ENCODE measurements around the gene ATF7.
A peak's percentile ranks its signal among the peaks of the same experiment; 100 is the strongest.
"Not testable (repeated sequence)": the region's sequence is repeated elsewhere in the genome, so short reads cannot be mapped to it uniquely, and the experiment has no call there.

The ATF7 gene

GRCh38 chr12:53625946-53626701, at the start of gene ATF7:
ATF7 (minus strand) TSS chr12:53626382; CDS start chr12:53601000, 25,382 bp downstream.
- peak; percentile 98 to 100 (median 100) for DNase-seq

DNA sequence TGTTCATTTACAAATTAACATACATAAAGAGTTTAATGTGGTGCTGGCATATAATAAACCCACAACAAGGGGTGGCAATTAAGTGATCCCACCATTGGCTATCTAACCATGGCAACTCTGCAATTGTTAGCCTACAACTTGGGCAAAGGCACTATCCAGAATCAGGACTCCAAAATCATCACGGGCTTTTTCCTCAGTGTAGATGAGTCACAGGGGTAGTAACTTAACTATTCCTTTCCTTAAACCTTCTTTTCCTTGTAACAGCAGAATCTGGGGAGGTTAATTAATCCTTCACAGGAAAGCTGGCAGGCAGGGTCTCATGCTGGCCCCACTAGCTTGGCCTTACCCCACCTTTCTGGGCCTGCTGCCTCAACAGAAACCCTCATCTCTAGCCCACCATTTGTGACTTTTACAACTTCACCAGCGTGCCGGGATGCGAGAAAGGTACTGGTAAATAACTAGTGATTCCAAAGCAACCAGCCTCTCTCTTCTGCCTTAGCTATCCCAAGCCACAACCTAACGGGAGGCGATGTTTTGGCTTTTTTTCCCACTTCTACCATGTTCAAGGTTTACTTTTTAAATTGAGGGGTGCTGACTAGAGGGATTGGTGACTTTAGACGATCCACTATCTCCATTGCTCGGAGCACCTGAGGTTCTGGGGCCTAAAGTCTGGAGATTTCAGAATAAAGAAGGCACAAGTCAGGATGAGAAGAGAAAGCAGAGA, 49.0 kb upstream of the ATF7 start:
- DNase-seq = no peak

GRCh38 chr12:53670971-53671370, 44.8 kb upstream of the ATF7 start:
- no peak for DNase-seq

DNA sequence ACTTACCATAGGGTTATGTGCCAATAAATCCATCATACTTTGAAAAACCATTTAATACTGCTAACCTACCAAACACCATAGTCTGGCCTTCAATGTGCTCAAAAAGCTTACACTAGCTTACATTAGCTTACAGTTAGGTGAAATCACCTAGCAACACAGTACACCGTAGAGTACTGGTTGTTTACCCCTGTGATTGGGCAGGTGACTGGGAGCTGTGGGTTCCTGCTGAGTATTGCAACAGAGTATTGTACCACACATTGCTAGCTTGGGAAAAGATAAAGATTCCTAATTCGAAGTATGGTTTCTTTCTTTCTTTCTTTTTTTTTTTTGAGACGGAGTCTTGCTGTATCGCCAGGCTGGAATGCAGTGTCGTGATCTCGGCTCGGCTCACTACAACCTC, 44.1 kb upstream of the ATF7 start:
- no peak for DNase-seq

DNA sequence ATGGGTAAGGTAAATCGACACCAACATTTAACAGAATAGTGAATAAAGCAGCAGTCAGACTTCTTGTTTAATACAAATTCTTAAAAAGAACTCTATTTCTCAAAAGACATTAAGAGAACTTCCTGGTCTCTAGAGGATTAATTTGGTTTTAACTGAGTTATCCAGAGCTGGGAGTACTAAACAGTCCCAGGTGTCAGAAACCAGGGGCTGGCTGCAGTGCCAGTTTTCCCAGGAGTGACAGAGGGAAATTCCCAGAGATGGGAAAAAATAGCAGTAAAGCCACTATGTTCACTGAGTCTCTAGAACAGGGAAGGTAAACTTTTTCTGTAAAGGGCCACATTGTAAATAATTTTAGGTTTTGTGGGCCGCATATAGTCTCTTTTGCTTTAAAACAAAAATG, 40.9 kb upstream of the ATF7 start:
- DNase-seq = no peak

DNA sequence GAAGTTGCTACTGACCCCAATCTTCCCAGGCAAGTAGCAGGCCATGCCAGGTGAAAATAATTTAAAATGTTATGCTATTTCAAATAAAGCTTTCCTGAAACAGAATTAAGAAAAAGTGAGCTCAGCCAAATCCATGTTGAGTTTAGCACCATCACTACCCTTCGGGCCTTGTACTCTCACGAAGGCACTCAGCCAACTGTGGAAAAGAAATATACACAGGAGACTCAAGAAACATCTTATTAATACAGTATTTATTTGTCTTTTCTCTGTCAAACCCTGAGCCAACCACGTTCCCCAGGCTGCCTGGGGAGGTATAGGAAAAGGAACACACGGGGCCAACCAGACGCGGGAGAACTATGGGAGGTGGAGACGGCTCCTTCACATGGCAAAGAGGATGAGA, 38.8 kb upstream of the ATF7 start:
- no peak for DNase-seq

- DNase-seq = no peak
These were observed 38.0 kb upstream of the ATF7 start for GRCh38 chr12:53664191-53664590.

GRCh38 chr12:53660041-53660440, 33.9 kb upstream of the ATF7 start:
- DNase-seq = no peak

GRCh38 chr12:53659571-53659981, 33.4 kb upstream of the ATF7 start:
- DNase-seq = no peak

- peak in 12 of 14 donors; percentile 19 to 84 (median 55) for DNase-seq
These were observed 32.9 kb upstream of the ATF7 start for GRCh38 chr12:53659011-53659551.

DNA sequence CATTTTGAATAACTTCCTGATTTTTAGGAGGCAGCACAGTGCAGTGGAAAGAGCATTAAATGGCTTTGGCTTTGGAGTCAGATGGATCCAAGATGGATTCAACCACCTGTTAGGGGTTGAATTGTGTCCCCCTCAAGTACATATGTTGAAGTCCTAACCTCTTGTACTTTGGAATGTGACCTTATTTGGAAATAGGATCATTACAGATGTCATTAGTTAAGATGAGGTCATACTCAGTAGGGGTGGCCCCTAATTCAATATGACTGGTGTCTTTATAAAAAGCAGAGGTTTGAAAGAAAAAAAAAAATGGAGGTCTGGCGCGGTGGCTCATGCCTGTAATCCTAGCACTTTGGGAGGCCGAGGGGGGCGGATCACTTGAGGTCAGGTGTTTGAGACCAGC, 30.9 kb upstream of the ATF7 start:
- DNase-seq = no peak

DNA sequence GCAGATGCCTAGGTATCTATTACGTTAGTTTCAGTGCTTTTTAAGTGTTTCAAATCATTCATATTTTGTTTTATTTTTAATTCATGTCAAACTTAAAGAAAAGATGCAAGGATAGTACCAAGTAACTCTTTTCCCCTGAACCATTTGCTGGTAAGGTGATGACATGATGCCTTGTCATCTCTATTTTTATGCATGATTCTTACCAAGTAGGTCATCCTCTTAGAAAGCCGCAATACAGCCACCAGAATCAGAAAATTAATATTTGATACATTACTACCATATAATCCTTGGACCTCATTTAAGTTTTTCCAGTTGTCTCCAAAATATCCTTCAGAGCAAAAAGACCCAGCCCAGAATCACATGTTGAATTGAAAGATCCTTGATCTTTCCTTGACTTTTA, 27.4 kb upstream of the ATF7 start:
- no peak for DNase-seq

DNA sequence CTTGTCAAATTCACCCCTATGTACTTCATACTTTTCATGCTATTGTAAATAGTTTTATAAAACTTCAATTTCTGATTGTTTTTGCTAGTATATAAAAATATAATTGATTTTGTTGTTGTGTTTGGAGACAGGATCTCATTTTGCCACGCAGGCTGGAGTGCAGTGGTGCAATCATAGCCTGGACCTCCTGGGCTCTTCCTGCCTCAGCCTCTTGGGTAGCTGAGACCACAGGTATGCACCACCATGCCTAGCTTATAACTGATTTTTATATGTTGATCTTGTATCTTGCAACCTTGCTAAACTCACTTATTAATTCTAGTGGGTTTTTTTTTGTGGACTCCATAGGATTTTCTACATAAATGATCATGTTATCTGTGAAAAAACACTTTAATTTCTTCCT, 26.2 kb upstream of the ATF7 start:
- DNase-seq = no peak

- DNase-seq = no peak
These were observed 25.6 kb upstream of the ATF7 start for GRCh38 chr12:53651737-53652136.

DNA sequence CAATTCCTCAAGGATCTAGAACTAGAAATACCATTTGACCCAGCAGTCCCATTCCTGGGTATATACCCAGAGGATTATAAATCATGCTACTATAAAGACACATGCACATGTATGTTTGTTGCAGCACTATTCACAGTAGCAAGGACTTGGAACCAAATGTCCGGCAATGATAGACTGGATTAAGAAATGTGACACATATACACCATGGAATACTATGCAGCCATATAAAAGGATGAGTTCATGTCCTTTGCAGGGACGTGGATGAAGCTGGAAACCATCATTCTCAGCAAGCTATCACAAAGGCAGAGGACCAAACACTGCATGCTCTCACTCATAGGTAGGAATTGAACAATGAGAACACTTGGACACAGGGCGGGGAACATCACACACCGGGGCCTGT, 20.1 kb upstream of the ATF7 start:
- not testable (repeated sequence) for DNase-seq

DNA sequence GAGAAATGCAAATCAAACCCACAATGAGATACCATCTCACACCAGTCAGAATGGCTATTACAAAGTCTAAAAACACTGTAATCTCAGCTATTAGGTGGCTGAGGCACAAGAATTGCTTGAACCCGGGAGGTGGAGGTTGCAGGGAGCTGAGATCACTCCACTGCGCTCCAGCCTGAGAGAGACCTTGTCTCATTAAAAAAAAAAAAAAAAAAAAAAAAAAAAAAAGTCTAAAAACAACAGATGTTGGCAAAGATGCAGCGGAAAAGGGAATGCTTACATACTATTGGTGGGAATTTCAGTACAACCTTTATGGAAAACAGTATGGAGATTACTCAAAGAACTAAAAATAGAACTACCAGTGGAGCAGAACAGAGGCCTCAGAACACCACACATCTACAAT, 19.0 kb upstream of the ATF7 start:
- no peak for DNase-seq

GRCh38 chr12:53644133-53644532, 18.0 kb upstream of the ATF7 start:
- DNase-seq = no peak

DNA sequence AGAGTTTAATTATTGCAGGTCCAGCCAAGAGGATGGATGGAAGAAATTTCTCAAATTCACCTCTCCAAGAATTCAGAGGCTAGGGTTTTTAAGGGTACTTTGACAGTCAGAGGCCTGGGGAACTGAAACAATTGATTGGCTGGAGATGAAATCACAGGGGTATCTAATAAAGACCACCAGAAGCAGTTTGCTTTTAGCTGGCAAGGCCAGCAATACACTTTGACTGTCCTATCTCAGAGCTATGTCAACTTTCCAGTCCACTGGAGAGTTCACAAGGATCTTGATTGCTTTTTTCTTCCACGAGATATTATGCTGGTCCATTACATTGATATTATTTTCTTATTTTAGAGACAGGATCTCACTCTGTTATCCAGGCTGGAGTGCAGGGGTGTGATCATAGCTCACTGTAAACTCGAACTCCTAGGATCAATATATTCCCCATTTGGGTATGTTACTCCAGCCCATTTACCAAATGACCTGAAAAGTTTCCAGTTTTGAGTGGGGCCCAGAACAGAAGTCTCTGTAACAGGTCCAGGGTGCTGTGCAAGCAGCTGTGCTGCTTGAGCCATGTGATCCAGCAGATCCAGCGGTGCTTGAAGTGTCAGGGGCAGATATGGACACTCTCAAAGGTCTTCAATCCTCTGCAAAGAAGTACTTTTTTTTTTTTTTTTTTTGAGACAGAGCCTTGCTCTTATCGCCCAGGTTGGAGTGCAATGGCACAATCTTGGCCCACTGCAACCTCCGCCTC, 17.2 kb upstream of the ATF7 start:
- no peak for DNase-seq

DNA sequence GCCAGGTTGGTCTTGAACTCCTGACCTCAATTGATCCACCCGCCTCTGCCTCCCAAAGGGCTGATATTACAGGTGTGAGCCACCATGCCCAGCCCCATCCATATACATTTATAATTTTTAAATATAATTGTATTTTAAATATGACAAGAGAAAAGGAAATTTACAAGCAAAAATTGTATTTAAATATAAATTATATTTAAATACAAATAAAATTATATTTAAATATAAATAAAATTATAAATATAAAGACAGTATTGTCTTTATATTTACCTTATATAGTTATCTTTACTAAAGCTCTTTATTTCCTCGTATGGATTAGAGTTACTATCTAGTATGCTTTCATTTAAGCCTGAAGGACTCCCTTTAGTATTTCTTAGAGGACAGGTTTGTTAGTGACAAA, 11.9 kb upstream of the ATF7 start:
- no peak for DNase-seq

GRCh38 chr12:53636641-53637040, 10.5 kb upstream of the ATF7 start:
- DNase-seq = no peak

DNA sequence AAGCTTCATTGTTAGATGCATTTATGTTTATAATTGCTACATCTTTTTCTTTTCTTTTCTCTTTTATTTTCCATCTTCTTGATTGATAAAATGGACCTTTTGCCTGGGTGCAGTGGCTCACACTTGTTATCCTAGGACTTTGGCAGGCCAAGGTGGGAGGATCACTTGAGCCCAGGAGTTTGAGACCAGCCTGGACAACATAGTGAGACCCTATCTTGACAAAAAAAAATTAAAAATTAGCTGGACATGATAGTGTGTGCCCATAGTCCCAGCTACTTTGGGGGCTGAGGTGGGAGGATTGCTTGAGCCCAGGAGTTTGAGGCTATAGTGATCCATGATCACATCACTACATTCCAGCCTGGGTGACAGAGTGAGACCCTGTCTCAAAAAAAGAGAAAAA, 9.5 kb upstream of the ATF7 start:
- DNase-seq = not testable (repeated sequence)

GRCh38 chr12:53631721-53632120, 5.5 kb upstream of the ATF7 start:
- no peak for DNase-seq

DNA sequence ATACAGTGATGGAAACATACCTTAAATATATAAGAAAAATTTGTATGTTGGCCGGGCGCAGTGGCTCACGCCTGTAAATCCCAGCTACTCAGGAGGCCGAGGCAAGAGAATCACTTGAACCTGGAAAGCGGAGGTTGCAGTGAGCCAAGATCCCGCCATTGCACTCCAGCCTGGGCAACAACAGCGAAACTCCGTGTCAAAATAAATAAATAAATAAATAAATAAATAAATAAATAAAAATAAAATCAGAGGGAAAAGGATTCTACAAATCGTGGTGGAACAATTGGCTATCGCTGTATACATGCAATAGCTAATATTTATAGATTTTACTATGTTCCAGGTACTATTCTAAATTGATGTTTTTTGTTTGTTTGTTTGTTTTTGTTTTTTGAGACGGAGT, 1.7 kb upstream of the ATF7 start:
- DNase-seq = no peak

Data from C1 segment of cervical spinal cord (tissue), 14 donors.